GM23338 (cell line): ENCODE data around the gene PROC. TPM values are rescaled to one million over a fixed set of nuclear protein-coding genes. Genes with fewer than 3 reads are reported as not detected.
A peak's percentile ranks its signal among the peaks of the same experiment; 100 is the strongest.

Source experiments
- ATAC-seq: fragments of 200-7000 bp; cut with Tn5 transposase; 3 replicates; pipeline ENCODE4 v1.9.1; 2020
- DNase-seq: peaks from one replicate; pipeline ENCODE4 v3.0.0-alpha.2; 2015; ENCODE audit warnings: low spot score
- H2AFZ ChIP-seq: fragments of 200-600 bp; sonication (generic); 2 replicates; pipeline ENCODE4 v1.8.0; 2016; ENCODE audit warnings: antibody characterized with exemption, mild to moderate bottlenecking, moderate library complexity
- H3F3A ChIP-seq: fragments of 200-600 bp; sonication (generic); replicated peaks from 2 replicates; pipeline ENCODE4 v1.8.0; 2017; ENCODE audit warnings: antibody characterized with exemption, mixed run types, low read depth
- H3K27ac ChIP-seq: fragments of 200-600 bp; sonication (generic); 2 replicates; pipeline ENCODE4 v1.6.1; 2016; ENCODE audit warnings: low read depth
- H3K27me3 ChIP-seq: fragments of 200-600 bp; sonication (generic); 2 replicates; pipeline ENCODE4 v1.8.0; 2016; ENCODE audit warnings: mild to moderate bottlenecking, mixed run types, moderate library complexity; ENCODE audit not compliant: insufficient read depth
- H3K36me3 ChIP-seq: fragments of 200-600 bp; sonication (generic); 2 replicates; pipeline ENCODE4 v1.8.0; 2016; ENCODE audit warnings: mild to moderate bottlenecking; ENCODE audit not compliant: insufficient read depth
- H3K4me1 ChIP-seq: fragments of 200-600 bp; sonication (generic); 2 replicates; pipeline ENCODE4 v1.8.0; 2016; ENCODE audit warnings: mild to moderate bottlenecking, moderate library complexity; ENCODE audit not compliant: insufficient read depth
- H3K4me2 ChIP-seq: fragments of 200-600 bp; sonication (generic); 2 replicates; pipeline ENCODE4 v1.7.1; 2017; ENCODE audit warnings: mixed run types
- H3K4me3 ChIP-seq: fragments of 200-600 bp; sonication (generic); 2 replicates; pipeline ENCODE4 v1.6.1; 2016; ENCODE audit warnings: mixed run types
- H3K79me2 ChIP-seq: fragments of 200-600 bp; sonication (generic); replicated peaks from 2 replicates; pipeline ENCODE4 v1.8.0; 2017; ENCODE audit warnings: mild to moderate bottlenecking; ENCODE audit not compliant: insufficient read depth
- H3K9me2 ChIP-seq: fragments of 200-600 bp; sonication (generic); 2 replicates; pipeline ENCODE4 v1.8.0; 2017; ENCODE audit not compliant: insufficient read depth
- H4K20me1 ChIP-seq: fragments of 200-600 bp; sonication (generic); replicated peaks from 2 replicates; pipeline ENCODE4 v1.8.0; 2017; ENCODE audit warnings: mild to moderate bottlenecking; ENCODE audit not compliant: insufficient read depth
- H3K27ac Mint-ChIP-seq: 2 replicates; pipeline ENCODE4 v1.8.0; 2020; ENCODE audit warnings: inconsistent platforms, mild to moderate bottlenecking, moderate library complexity, mixed read lengths
- H3K27me3 Mint-ChIP-seq: 3 replicates; pipeline ENCODE4 v1.8.0; 2022; ENCODE audit warnings: low read depth, mild to moderate bottlenecking, moderate library complexity, mixed read lengths, inconsistent platforms; ENCODE audit not compliant: insufficient read depth, poor library complexity
- H3K36me3 Mint-ChIP-seq: 3 replicates; pipeline ENCODE4 v1.8.0; 2021; ENCODE audit warnings: low read depth, mild to moderate bottlenecking, inconsistent platforms, moderate library complexity, mixed read lengths
- H3K4me1 Mint-ChIP-seq: 3 replicates; pipeline ENCODE4 v1.8.0; 2020; ENCODE audit warnings: mild to moderate bottlenecking, inconsistent platforms, mixed read lengths
- H3K4me3 Mint-ChIP-seq: 3 replicates; pipeline ENCODE4 v1.8.0; 2021; ENCODE audit warnings: moderate library complexity, mild to moderate bottlenecking, inconsistent platforms, mixed read lengths
- H3K9me3 Mint-ChIP-seq: 3 replicates; pipeline ENCODE4 v1.8.0; 2020; ENCODE audit warnings: moderate library complexity, mild to moderate bottlenecking, inconsistent platforms, mixed read lengths
- CREB1 ChIP-seq: fragments of 250-450 bp; sonication (Bioruptor Pico); IDR thresholded peaks from 2 replicates; pipeline ENCODE4 v1.5.0; 2020; ENCODE audit warnings: low read depth, mild to moderate bottlenecking, moderate library complexity
- ETS1 ChIP-seq: IDR thresholded peaks from 2 replicates; pipeline ENCODE4 v1.6.1; 2016; ENCODE audit warnings: antibody characterized with exemption
- EZH2 ChIP-seq: fragments of 200-600 bp; sonication (generic); IDR thresholded peaks from one replicate; pipeline ENCODE4 v1.8.0; 2017; ENCODE audit warnings: antibody characterized with exemption, mild to moderate bottlenecking, low read depth; ENCODE audit not compliant: unreplicated experiment
- EZH2phosphoT487 ChIP-seq: fragments of 200-600 bp; sonication (generic); IDR thresholded peaks from one replicate; pipeline ENCODE4 v1.8.1; 2018; ENCODE audit warnings: antibody characterized with exemption; ENCODE audit not compliant: unreplicated experiment
- REST ChIP-seq: IDR thresholded peaks from one replicate; pipeline ENCODE4 v1.6.1; 2018; ENCODE audit warnings: antibody characterized with exemption; ENCODE audit not compliant: unreplicated experiment
- STAT1 ChIP-seq: IDR thresholded peaks from one replicate; pipeline ENCODE4 v1.6.1; 2016; ENCODE audit warnings: antibody characterized with exemption; ENCODE audit not compliant: unreplicated experiment
- polyA plus RNA-seq: library from polyadenylated mRNA; unstranded; fragments of >200 nt; fragmentation: Nextera tagmentation; extraction: Ambion mirVana; gene quantifications from 2 replicates; pipeline ENCODE4 v1.2.1, GENCODE V29; 2016
- total RNA-seq: library from RNA; depleted of rRNA; stranded (reverse); fragments of >200 nt; shearing (Covaris generic); gene quantifications from 2 replicates; pipeline ENCODE4 v1.2.3, GENCODE V29; 2014
- TF ChIP-seq, protein P1 (sequence below), 2 experiments: fragments of 200-600 bp in 1 of 2; sonication (generic) in 1 of 2; conservative IDR thresholded peaks; 2 replicates each; pipeline versions ENCODE4 v1.5.1 to v1.6.1; 2016 to 2017; ENCODE audit warnings: antibody characterized with exemption in 2 of 2, low read depth in 2 of 2, mild to moderate bottlenecking in 2 of 2, moderate library complexity in 1 of 2

The PROC gene
- total and polyA plus RNA-seq, 2 experiments from 2014 or later, result 1.7 to 2.4 TPM

DNA sequence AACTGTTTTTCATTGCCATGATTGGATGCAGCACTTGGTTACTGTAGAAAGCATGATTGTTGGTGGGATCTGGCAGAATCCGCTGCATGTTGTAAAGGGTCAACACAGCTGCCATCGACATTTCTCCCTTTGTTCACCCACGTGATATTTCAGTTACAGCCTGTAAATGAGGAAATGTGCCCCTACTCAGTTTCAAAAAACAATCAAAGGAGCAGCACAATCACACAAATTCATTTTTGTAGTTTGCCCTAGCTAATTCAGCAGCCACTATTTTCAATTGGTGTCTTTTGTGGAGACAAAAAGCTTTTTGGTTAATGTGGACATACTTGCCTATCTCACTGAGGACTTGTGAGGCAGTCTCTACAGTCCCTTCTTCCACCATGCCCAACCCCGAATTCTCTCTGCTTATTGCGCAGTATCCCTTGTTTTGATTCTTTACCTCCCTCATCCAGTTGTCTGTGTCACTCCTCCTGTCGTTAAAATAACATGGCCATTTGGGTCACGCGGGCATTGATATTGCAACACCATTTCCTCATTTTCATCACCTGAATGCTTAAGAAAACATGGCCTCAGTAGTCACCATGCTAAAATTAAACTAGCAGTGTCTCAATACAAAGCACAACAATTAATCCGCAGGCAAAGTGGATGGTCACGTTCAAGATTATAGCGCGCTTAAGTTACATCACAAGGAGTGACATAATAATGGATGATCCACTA, 6.4 kb upstream of the PROC start:
- Histone ChIP-seq H3K4me2 (no peak overlapping the region), H3K27me3 (peaks cover 20% of the 10 kb centered on the region), H3K36me3 (no peaks in the 10 kb centered on the region), H3K4me3 (no peak overlapping the region), H2AFZ (0 out of 2 replicates have a peak overlapping the region, but pooled peaks have one; percentile 21), H3K27ac (no peak overlapping the region), H3K4me1 (peaks cover 8% of the 10 kb centered on the region), H3K79me2 (no peaks in the 10 kb centered on the region), H4K20me1 (no peaks in the 10 kb centered on the region; the same call in 1 of the 2 replicates), H3K9me2 (no peaks in the 10 kb centered on the region), H3F3A (peaks cover 8% of the 10 kb centered on the region; the same call in 1 of the 2 replicates)
- H3K27me3 Mint-ChIP-seq, result peaks cover 18% of the 10 kb centered on the region
- ATAC-seq (no peak), DNase-seq (no peak)
- no peak overlapping the region for H3K4me3 Mint-ChIP-seq
- H3K4me1 Mint-ChIP-seq, result peaks cover 11% of the 10 kb centered on the region
- H3K27ac Mint-ChIP-seq, result no peak overlapping the region
- peaks cover 4% of the 10 kb centered on the region; the same call in 2 of the 3 replicates for H3K9me3 Mint-ChIP-seq
- TF ChIP-seq EZH2, result no peak
- no peak for TF ChIP-seq ETS1
- no peak for TF ChIP-seq REST
- no peak for TF ChIP-seq EZH2phosphoT487
- peaks cover 7% of the 10 kb centered on the region; the same call in 1 of the 3 replicates for H3K36me3 Mint-ChIP-seq

- peaks cover 4% of the 10 kb centered on the region; the same call in 2 of the 3 replicates for H3K9me3 Mint-ChIP-seq
- Histone ChIP-seq H3K79me2 (no peaks in the 10 kb centered on the region), H4K20me1 (no peaks in the 10 kb centered on the region; the same call in 1 of the 2 replicates), H3K27ac (no peak overlapping the region), H3K4me1 (peaks cover 4% of the 10 kb centered on the region; the same call in 1 of the 2 replicates), H3K9me2 (no peaks in the 10 kb centered on the region), H2AFZ (no peak overlapping the region), H3K4me2 (no peak overlapping the region), H3F3A (0 out of 2 replicates have a peak, but pooled peaks cover 4% of the 10 kb centered on the region), H3K4me3 (no peak overlapping the region), H3K27me3 (peaks cover 34% of the 10 kb centered on the region), H3K36me3 (no peaks in the 10 kb centered on the region)
- H3K27ac Mint-ChIP-seq, result no peak overlapping the region
- TF ChIP-seq, protein P1, sequence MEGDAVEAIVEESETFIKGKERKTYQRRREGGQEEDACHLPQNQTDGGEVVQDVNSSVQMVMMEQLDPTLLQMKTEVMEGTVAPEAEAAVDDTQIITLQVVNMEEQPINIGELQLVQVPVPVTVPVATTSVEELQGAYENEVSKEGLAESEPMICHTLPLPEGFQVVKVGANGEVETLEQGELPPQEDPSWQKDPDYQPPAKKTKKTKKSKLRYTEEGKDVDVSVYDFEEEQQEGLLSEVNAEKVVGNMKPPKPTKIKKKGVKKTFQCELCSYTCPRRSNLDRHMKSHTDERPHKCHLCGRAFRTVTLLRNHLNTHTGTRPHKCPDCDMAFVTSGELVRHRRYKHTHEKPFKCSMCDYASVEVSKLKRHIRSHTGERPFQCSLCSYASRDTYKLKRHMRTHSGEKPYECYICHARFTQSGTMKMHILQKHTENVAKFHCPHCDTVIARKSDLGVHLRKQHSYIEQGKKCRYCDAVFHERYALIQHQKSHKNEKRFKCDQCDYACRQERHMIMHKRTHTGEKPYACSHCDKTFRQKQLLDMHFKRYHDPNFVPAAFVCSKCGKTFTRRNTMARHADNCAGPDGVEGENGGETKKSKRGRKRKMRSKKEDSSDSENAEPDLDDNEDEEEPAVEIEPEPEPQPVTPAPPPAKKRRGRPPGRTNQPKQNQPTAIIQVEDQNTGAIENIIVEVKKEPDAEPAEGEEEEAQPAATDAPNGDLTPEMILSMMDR (conservative IDR thresholded peaks at IDR 0.05; ENCODE audit: low read depth in 2 of 2), result no peak
- TF ChIP-seq CREB1 (CRISPR knock-in tag) (no peak), STAT1 (no peak), REST (no peak), ETS1 (no peak), EZH2 (no peak)
- no peak overlapping the region for H3K4me3 Mint-ChIP-seq
- peaks cover 31% of the 10 kb centered on the region for H3K27me3 Mint-ChIP-seq
- DNase-seq, result no peak
- peaks cover 13% of the 10 kb centered on the region for H3K4me1 Mint-ChIP-seq
- no peak for ATAC-seq
- H3K36me3 Mint-ChIP-seq, result peaks cover 7% of the 10 kb centered on the region; the same call in 1 of the 3 replicates
These were observed 5.0 kb upstream of the PROC start for GRCh38 chr2:127413200-127413599.
